Stimulated activated CD4-positive, alpha-beta T cell treated with anti-CD3 and anti-CD28 coated beads, TNF-alpha, amount 100 ng/mL, for 1 hour (primary cell): ENCODE measurements around the gene KIAA0930.

Source experiments
- DNase-seq, 3 donors: peaks; one replicate each; pipeline ENCODE4 v3.0.0-alpha.2; 2020; ENCODE audit warnings: low read depth in 3 of 3, low spot score in 1 of 3

KIAA0930 gene

GRCh38 chr22:45181240-45181639 lies 59.5 kb downstream of the KIAA0930 start:
- DNase-seq, result no peak

DNA sequence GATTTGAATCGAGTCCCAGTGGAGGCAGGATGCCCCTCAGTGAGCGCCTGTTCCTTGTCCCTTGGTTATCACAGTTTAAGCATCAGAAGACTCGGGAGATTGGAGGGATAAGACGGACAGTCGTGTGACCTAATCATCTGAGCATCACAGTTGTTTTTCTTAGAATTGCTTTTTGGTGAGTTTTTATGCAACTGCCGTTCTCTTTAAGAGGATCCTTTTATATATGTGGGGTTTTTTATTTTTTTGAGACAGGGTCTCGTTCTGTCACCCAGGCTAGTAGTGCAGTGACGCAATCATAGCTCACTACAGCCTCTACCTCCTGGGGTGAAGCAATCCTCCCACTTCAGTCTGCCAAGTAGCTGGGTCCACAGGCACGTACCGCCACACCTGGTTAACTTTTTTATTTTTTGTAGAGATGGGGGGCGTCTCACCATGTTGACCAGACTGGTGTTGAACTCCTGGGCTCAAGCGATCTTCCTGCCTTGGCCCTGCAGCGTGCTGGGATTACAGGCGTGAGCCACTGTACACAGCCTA lies 60.5 kb downstream of the KIAA0930 start:
- no peak for DNase-seq

DNA sequence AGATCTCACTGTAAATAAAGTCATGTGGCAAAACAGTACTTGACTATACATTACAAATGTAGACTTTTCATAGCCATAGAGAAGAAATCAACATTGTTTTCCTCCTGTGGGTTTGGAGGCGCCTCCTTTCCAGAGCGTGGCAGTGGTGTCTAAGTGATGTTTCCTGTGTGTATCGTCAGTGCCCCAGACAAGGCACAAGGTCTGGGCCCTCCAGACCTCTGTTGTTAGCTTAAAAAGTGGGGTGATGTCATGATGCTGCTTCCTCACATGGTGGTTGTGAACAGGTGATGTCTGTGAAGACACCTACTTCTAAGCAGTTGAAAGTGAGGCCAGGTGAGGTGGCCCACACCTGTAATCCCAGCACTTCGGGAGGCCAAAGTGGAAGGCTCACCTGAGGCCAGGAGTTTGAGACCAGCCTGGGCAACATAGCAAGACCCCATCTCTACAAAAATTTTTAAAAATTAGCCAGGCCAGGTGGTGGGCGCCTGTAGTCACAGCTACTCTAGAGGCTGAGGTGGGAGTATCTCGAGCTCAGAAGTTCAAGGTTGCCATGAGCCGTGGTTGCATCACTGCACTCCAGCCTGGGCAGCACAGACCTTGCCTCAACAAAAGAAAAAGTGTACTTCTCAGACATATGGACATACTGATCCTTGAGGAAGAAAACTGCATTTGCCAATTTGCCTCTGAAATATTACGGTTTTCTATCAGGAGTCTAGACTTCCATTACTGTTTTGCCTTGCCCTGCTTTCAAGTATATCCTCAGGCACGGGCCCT lies 61.2 kb downstream of the KIAA0930 start:
- peak in 1 of 3 donors; percentile 5 for DNase-seq

DNA sequence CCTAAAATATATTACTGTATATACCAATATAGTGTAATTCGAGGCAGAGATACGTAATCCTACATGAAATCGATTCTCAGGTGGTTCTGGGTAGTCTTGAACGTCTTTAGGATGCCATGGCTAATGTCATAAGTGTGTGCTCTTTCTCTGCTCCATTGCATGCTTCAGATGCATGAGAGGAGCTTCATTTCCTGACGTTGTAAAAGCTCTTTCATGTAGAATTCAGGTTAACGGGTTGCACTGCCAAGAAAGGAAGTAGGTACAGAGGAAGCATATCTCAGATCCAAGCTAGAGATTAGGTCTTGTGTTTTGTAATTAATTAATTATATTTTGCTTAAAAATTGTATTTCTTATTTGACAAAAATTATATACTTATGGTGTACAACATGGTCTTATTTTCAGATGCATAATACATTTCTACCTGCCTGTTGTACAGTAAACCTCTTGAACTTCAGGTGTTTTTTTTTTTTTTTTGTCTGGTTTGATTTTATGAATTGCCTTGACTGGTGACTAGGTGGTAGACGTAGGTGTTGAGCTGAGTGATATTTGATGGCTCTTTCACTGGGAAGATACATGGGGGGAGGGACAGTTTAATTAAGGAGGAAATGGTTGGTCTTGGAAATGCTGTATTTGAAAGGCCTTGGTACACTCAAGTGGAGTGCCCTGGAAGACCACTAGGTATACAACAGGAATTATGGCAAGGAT lies 67.7 kb downstream of the KIAA0930 start:
- DNase-seq, result no peak

- DNase-seq, result no peak
These were observed 68.9 kb downstream of the KIAA0930 start for GRCh38 chr22:45171830-45172229.

DNA sequence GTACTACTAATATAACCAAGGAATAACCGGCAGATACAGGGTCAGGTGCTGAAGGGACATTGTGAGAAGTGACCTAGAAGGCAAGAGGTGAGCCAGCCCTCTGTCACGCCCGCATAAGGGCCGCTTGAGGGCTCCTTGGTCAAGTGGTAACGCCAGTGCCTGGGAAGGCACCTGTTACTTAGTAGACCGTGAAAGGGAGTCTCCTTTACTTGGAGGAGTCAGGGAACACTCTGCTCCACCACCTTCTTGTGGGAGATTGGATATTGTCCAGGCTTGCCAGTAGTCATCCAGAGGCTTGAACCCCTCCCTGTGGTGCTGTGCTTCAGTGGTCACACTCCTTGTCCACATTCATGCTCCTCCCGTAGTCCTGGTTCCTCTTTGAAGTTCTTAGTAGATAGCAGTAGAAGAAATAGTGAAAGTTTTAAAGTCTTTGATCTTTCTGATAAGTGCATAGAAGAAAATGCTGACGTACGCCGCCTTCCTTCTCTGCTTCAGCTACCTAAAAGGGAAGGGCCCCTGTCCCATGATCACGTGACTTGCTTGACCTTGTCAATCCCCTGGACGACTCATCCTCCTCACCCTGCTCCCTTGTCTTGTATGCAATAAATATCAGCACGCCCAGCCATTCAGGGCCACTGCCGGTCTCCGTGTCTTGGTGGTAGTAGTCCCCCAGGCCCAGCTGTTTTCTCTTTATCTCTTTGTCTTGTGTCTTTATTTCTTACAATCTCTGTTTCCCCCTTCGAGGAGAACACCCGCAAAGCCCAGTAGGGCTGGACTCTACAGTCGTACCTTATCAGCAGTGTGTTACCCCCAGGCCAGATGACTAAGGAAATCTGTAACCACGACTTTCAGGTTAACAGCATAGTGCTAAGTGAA lies 70.9 kb downstream of the KIAA0930 start:
- no peak for DNase-seq

DNA sequence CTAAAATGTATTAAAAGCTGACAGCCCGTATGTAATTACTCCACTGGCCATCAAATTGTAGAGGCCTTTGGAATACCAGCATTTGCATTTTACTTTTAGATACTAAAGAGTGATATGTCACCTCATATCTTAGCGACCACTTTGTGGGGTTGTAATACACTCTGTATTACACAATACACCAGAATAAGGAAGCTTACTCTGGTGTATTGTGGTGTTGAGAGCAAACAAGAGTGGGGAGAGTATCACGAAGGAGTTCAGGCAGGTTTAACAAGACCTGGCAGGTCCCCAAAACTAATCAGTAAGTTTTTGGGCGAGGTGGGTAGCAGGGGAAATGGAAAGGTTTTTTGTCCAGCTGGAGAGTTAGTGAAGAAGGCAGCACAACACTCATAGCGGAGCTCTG lies 73.8 kb downstream of the KIAA0930 start:
- no peak for DNase-seq

- peak in 1 of 3 donors; percentile 23 for DNase-seq
These were observed 76.2 kb downstream of the KIAA0930 start for GRCh38 chr22:45164270-45165088.

DNA sequence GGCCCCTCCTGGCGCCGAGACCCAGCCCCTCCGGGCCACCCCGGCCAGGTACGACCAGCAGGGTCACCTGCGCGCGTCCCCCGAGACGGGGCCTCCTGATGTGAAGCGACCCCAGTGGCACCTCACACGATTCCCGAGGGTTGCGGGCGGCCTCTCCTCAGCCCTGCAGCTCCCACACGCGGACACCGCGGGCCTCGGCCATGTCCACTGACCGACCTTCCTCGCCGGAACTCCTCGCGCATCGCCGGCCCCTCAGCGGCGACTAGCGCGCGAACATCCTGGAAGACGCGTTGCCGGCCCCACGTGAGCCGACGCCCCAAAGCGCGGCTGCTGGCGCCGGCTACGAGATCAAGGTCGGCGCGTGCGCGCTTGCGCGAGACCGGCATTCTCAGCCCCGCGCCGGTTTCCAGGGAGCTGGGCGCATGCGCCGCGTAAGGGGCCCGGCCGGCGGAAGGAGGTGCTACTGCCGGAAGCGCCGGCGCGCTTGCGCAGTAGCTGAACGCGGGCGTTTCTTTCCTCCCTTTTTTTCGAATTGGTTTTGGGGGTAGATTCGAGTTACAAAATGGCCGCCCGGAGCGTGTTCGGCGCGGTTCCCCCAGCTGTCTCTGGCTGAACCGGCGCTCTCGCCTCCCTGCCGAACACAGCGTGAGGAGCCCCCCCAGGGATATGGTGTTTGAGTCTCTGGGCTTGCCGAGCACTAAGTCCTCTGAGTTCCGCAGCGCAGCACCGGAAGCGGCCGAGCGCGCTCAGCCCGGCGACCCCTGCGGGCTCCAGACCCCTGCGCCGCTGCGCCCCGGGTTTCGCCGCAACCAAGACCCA lies 77.0 kb downstream of the KIAA0930 start, which contains the start of gene NUP50:
Gene NUP50 (plus strand): TSS at position 475 of the 819 bp plus-strand sequence. CDS start 4,253 bp downstream, outside the sequence.
- peak; percentile 91 to 94 (median 93) for DNase-seq

GRCh38 chr22:45163099-45163450 lies 77.6 kb downstream of the KIAA0930 start:
- no peak for DNase-seq

- no peak for DNase-seq
These were observed 78.2 kb downstream of the KIAA0930 start for GRCh38 chr22:45162531-45162930.

GRCh38 chr22:45159652-45160462 lies 80.8 kb downstream of the KIAA0930 start:
- no peak for DNase-seq

DNA sequence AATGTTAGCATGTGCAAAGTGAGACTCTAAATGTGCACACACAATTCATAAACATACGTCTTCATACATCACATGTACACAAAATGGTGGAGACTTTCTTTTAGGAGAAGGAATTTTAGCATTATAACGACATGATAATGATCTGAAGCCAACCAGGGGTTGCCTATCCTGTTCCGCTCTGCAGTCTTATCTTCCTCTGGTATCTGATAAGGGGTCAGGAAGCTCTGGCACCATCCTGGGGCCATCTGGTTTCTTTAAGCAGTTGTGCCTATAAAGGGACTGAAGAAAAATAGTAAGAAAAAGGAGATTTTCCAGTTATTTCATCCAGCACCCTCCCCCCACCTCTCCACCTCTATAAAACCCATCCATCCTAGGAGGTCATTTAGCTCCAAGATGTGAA lies 82.8 kb downstream of the KIAA0930 start:
- no peak for DNase-seq

DNA sequence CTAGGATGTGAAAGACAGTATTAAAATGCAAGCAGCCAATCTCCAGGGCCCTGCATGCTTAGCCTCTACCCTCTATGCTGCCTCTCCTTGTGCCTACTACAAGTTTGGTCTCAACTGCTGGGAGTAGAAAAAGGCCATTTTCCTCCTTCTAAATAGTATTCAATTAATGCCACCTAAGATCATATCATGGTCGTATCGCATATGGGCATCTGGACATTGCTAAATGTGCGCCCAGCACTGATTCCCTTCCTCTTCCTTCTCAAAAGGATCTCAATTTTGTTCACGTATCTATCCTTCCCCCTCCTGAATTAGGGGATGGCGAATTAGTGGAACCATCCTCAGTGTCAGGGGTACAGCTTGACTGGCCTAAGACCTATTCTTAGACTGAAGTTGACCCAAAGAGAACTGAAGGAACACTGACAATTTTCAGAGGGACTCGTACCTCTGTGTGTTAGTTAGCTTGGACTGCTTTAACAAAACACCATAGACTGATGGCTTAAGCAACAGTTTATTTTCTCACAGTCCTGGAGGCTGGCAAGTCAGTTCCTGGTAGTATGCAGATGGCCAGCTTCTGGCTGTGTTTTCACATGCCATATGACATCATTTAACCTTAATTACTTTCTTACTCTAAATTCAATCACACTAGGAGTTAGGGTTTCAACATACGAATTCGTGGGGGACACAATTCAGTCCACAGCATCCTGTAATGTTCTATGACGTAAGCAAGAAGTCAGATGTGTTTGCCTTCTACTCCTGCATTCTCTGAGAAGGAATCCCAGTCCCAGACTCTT lies 85.4 kb downstream of the KIAA0930 start:
- DNase-seq, result no peak

GRCh38 chr22:45154383-45154782 lies 86.3 kb downstream of the KIAA0930 start:
- DNase-seq, result no peak

DNA sequence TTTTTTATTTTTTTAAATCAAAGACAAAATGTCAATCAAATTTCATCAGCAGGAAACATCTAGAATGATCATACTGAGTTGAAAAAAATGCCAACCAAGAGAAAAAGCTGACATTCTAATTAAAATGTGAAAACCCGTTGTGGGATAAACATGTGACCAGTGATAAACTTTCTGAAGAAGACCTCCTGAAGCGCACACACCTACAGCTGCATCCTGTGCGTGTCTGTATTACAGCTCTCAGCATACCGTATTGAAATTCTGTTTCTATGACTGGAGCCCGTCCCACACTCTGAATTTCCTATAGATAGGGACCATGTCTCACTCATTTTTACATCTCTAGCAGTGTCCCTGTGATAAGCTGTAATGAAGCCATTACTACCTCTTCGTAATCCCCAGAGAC lies 89.2 kb downstream of the KIAA0930 start:
- no peak for DNase-seq

DNA sequence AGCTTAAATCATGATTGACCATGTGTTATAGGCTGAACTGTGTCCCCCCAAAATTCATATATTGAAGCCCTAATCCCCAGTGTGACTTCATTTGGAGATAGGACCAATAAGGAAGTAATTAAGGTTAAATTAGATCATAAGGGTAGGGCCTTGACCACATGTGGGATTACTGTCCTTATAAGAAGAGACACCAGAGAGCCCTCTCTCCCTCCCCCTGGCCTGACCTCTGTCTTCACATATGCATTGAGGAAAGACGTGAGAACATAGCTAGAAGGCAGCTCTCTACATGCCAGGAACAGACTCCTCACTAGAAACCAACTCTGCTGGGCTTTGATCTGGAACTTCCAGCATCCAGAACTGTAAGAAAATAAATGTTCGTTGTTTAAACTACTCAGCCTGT lies 90.6 kb downstream of the KIAA0930 start:
- no peak for DNase-seq

DNA sequence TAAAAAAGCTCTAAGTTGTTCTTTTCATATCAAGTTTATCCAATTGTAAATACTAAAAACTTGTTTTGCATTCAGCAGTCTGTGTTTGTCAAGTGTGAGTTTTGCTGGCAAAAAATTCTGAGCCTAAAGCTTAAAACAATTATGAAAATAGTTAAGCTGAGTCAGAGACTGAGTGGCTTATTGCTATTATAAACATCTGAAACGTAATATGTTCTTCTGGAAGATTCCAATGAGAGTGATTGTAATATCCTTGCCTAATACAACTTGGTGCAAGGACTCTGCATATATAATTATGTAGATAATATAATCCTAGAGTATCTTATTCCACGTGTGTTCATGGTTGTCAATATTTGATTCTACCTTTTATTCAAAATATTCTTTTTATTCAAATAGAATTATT lies 91.0 kb downstream of the KIAA0930 start:
- no peak for DNase-seq
